SU-DHL-6 (cell line): Measurements from ENCODE around the gene COQ8B.

Experiments used
- H2AFZ ChIP-seq: fragments of 200-600 bp; sonication (generic); 2 replicates; pipeline ENCODE4 v1.6.1; 2014; ENCODE audit warnings: low read depth, mild to moderate bottlenecking, moderate library complexity, mixed read lengths, antibody characterized with exemption, low read length; ENCODE audit not compliant: severe bottlenecking
- H3F3A ChIP-seq: fragments of 200-600 bp; shearing (Covaris generic); 2 replicates; pipeline ENCODE4 v1.6.0; 2016; ENCODE audit warnings: antibody characterized with exemption, mild to moderate bottlenecking; ENCODE audit not compliant: insufficient read depth
- H3K27ac ChIP-seq: fragments of 200-600 bp; sonication (generic); 2 replicates; pipeline ENCODE4 v1.5.1; 2016; ENCODE audit warnings: low read depth, mild to moderate bottlenecking, low read length, moderate library complexity, mixed read lengths
- H3K27me3 ChIP-seq: fragments of 200-600 bp; sonication (generic), shearing (Covaris generic); 2 replicates; pipeline ENCODE4 v1.6.0; 2014; ENCODE audit warnings: mild to moderate bottlenecking, low read length
- H3K36me3 ChIP-seq: fragments of 200-600 bp; sonication (generic); 2 replicates; pipeline ENCODE4 v1.6.1; 2014; ENCODE audit warnings: mild to moderate bottlenecking, low read length, mixed read lengths
- H3K4me2 ChIP-seq: fragments of 300-600, 200-600 bp; shearing (Covaris generic), sonication (generic); 2 replicates; pipeline ENCODE4 v1.6.0; 2014; ENCODE audit warnings: low read length, low read depth, mild to moderate bottlenecking; ENCODE audit not compliant: poor library complexity, severe bottlenecking
- H3K4me3 ChIP-seq: fragments of 200-600 bp; sonication (generic); 2 replicates; pipeline ENCODE4 v1.5.1; 2014; ENCODE audit warnings: antibody characterized with exemption, low read length, mild to moderate bottlenecking, mixed read lengths; ENCODE audit not compliant: insufficient read depth, poor library complexity, severe bottlenecking
- H3K79me2 ChIP-seq: fragments of 200-600 bp; sonication (generic); 2 replicates; pipeline ENCODE4 v1.6.1; 2014; ENCODE audit warnings: mild to moderate bottlenecking, low read length, moderate library complexity; ENCODE audit not compliant: insufficient read depth
- H3K9ac ChIP-seq: fragments of 200-600 bp; sonication (generic); 2 replicates; pipeline ENCODE4 v1.7.0; 2014; ENCODE audit warnings: mild to moderate bottlenecking, low read length
- H3K9me2 ChIP-seq: fragments of 200-600 bp; sonication (generic); replicated peaks from 2 replicates; pipeline ENCODE4 v1.6.1; 2014; ENCODE audit warnings: low read length; ENCODE audit not compliant: insufficient read depth
- H3K9me3 ChIP-seq: fragments of 200-600 bp; sonication (generic); 2 replicates; pipeline ENCODE4 v1.6.1; 2014; ENCODE audit warnings: low read length, mixed read lengths; ENCODE audit not compliant: insufficient read depth
- H4K20me1 ChIP-seq: fragments of 200-600 bp; sonication (generic); 2 replicates; pipeline ENCODE4 v1.6.1; 2014; ENCODE audit warnings: low read depth, mild to moderate bottlenecking, antibody characterized with exemption, low read length, moderate library complexity, mixed read lengths
- CTCF ChIP-seq: fragments of 200-600 bp; sonication (generic); IDR thresholded peaks from one replicate; pipeline ENCODE4 v1.5.1; 2017; ENCODE audit warnings: antibody characterized with exemption, mild to moderate bottlenecking, low read length, moderate library complexity; ENCODE audit not compliant: insufficient read depth, poor library complexity, severe bottlenecking
- EZH2phosphoT487 ChIP-seq: fragments of 200-600 bp; sonication (generic), shearing (Covaris generic); conservative IDR thresholded peaks from 2 replicates; pipeline ENCODE4 v1.6.1; 2018; ENCODE audit warnings: mild to moderate bottlenecking, antibody characterized with exemption, low read length, moderate library complexity, mixed read lengths

COQ8B gene

GRCh38 chr19:40690693-40691420 is 25.8 kb downstream of the COQ8B start:
- TF ChIP-seq CTCF (no peak), EZH2phosphoT487 (no peak)
- no peaks in the 10 kb centered on the region for H3F3A ChIP-seq
- H3K27ac ChIP-seq: peak overlapping the region; percentile 63

DNA sequence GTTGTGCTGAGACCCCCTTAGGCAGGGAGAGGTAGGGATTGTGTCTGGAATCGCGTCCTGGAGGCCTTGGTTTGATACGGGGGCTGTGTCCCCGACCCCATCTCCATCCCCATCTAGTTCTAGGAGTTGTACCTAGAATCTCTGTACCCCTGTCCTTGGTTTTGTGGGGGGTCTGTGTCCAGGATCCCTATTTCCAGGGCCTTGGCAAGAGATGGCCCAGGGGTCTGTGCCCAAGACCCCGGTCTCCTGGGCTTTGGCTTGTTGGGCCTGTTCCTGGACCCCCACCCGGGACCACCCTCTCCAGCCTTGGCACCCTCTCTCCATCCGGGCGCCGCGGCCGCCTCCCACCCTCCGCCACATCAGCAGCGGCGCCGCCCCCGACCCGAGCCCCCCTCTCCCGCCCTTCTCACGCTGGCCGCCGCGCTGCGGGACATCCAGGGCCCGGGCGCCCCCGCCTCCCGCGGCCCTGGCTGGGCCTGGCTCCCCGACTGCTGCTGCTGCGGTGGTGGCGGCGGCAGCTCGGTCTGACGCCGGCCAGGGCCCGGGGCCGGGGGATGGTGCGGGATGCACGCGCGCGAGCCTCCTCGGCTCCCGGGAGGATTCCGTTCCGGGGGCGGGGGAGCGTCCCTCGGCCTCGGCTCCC is 26.5 kb downstream of the COQ8B start, which contains the start of gene NUMBL:
NUMBL (minus strand) TSS at position 602 of the 643 bp plus-strand sequence; CDS start at position 434, 168 bp downstream.
- H3K9ac ChIP-seq: peak within 1 kb of the TSS; percentile 66
- H3K79me2 ChIP-seq: no peaks in the 10 kb centered on the region
- no peaks in the 10 kb centered on the region for H3F3A ChIP-seq
- H3K36me3 ChIP-seq: no peaks in the 10 kb centered on the region
- peak within 1 kb of the TSS; percentile 63 for H3K27ac ChIP-seq
- H3K4me3 ChIP-seq: peak within 1 kb of the TSS; percentile 59
- H2AFZ ChIP-seq: peak within 1 kb of the TSS; percentile 93
- peak within 1 kb of the TSS; percentile 87 for H3K4me2 ChIP-seq
- H4K20me1 ChIP-seq: no peaks in the 10 kb centered on the region
- no peaks in the 10 kb centered on the region for H3K9me2 ChIP-seq
- H3K9me3 ChIP-seq: no peaks in the 10 kb centered on the region
- TF ChIP-seq EZH2phosphoT487 (no peak), CTCF (no peak)
- H3K27me3 ChIP-seq: no peaks in the 10 kb centered on the region

More at GRCh38 chr19:40690693-40691420, 25.8 kb downstream of the COQ8B start:
- H2AFZ ChIP-seq: peak overlapping the region; percentile 93
- H3K27me3 ChIP-seq: no peaks in the 10 kb centered on the region
- H3K79me2 ChIP-seq: no peaks in the 10 kb centered on the region
- H3K9me3 ChIP-seq: no peaks in the 10 kb centered on the region
- H3K36me3 ChIP-seq: no peaks in the 10 kb centered on the region
- peak overlapping the region; percentile 59 for H3K4me3 ChIP-seq
- H4K20me1 ChIP-seq: no peaks in the 10 kb centered on the region
- peak overlapping the region; percentile 66 for H3K9ac ChIP-seq
- no peaks in the 10 kb centered on the region for H3K9me2 ChIP-seq
- H3K4me2 ChIP-seq: peak overlapping the region; percentile 87

- H3K79me2 ChIP-seq: no peaks in the 10 kb centered on the region
- H3K9me3 ChIP-seq: no peaks in the 10 kb centered on the region
- peak overlapping the region; percentile 87 for H3K4me2 ChIP-seq
- no peak overlapping the region for H3K27ac ChIP-seq
- H3K4me3 ChIP-seq: no peak overlapping the region
- no peak for TF ChIP-seq EZH2phosphoT487
- TF ChIP-seq CTCF: no peak
- no peaks in the 10 kb centered on the region for H3K9me2 ChIP-seq
- no peaks in the 10 kb centered on the region for H4K20me1 ChIP-seq
- no peaks in the 10 kb centered on the region for H3K36me3 ChIP-seq
- H3F3A ChIP-seq: no peaks in the 10 kb centered on the region
- H3K27me3 ChIP-seq: no peaks in the 10 kb centered on the region
- H2AFZ ChIP-seq: no peak overlapping the region
- peak overlapping the region; percentile 66 for H3K9ac ChIP-seq
These were observed 27.2 kb downstream of the COQ8B start for GRCh38 chr19:40689339-40690049.
